HG03520 (cell line): ENCODE data around the gene TENT5C.

Source experiments
- ATAC-seq: cut with Tn5 transposase; IDR thresholded peaks from one replicate; pipeline ENCODE4 v1.9.1; 2021; ENCODE audit warnings: mild to moderate bottlenecking, moderate library complexity; ENCODE audit not compliant: unreplicated experiment

The TENT5C gene

DNA sequence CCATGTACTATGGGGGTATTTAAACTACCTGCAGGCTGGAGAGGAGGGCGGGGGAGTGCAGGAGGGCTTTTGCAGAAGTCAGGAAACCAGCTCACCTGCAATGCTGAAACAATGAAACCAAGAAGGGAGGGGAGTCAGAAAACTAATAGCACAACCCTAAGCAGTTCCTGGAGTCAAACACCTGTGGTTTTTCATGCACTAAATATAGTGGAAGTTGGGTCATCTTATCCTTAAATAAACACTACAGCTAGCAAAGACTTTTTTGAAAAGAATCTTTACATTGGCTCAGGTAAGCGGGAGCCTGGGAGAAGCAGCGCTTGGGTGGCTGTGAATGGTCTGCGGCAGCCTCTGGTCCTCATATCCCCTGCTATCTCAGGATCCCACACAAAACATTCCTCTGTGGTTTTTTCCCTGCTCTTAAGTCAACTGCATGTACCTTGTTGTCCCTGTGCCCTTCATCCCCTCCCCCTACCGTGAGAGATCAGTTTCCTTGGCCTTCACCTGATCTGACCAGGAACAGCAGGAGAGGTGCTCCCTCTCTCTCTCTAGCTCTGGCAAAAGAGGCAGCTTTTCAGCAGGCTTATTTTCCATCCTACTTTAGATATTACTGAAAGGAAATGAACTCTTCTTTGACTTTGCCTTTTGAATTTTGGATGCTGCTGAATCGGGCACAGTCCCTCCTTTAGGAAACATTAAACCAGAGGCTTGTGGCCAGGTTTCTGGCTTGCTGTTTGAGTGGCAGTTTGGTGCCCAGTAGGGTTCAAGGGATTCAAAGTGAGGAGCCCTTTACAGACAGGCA is 26.6 kb downstream of the TENT5C start:
- no peak for ATAC-seq

DNA sequence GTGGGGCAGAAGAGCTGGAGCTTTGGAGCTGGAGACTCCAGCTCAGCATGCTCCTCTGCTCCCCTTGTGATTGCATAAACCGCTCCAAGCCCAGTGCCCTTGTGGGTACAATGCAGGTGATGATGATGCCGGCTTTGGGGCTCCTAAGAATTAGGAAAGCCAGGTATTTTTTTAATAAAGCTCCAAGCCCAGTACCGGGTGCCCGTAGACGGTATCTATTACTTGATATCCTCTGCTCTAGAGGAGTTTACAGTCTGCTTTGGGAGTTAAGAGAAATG is 27.2 kb downstream of the TENT5C start:
- no peak for ATAC-seq

DNA sequence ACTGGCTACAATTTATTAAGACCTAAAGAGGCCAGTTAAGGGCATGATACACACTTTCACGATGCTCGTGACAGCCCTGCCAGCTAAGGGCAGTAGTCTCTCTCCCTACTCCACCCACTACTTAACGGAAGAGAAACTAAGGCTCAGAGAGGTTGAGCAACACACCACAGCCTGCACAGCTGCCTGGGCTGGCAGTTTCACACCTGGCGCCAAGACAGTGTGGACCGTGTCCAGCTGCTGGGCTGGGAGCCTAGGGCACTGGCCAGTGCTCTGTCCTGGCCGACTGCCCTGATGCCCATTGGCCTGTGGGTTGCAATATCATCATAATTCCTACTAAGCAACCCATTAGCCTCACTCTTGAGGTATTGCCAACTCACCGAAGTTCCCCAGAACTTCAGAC is 27.6 kb downstream of the TENT5C start:
- no peak for ATAC-seq

DNA sequence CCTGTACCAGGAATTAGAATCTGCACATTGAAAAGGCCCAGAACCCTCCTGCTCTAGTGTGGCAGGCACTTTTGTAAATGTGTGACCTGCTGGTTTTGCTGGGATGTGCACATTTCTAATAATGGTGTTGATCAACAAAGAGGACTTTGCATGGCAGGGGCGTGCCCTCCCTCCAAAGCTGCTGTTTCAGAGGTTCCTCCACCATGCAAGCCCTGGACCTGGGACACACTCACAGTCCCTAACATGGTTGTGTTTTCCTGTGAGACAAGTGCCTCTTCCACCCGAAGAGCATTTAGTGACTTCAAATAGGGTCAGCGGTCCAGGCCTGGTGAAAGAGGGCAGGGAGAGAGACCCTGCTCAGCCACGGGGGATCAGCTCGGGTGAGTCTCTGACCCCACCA is 28.1 kb downstream of the TENT5C start:
- no peak for ATAC-seq

DNA sequence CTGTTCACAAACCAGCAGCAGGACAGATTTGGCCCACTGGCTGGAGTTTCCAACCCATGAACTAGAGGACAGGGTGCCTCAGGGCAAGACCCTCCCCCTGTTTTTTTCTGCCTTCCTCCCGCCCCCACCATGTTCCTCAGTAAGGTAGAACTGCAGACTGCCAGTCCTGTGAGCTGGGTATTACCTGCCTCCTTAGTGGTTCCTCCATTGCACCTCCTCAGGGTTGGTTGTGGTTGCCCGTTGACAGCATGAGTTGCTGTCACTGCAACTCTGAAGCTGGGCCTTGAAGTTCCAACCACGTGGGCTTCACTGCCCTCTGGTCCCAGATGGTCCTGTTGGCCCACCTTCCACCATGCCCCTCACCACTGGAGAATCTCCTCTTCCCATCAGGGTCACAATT is 28.8 kb downstream of the TENT5C start:
- no peak for ATAC-seq

DNA sequence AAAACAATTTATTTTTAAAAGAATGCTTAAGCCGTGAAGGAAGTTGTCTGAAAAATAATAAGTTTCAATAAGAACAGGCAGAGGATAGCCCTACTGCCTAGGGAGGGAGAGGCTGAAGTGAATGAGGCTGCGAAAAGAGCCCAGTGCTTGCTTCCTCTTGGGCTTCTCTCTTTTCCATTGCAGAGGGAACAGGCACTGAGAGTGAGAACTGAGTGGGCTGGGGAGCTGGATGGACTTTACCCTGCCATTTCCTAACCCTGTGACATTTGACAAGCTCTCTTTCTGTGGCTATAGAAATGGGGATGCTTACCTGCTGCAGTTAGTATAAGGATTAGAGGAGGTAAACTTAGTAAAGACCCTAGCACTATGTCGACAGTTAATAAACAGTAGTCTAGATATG is 30.0 kb downstream of the TENT5C start:
- no peak for ATAC-seq

DNA sequence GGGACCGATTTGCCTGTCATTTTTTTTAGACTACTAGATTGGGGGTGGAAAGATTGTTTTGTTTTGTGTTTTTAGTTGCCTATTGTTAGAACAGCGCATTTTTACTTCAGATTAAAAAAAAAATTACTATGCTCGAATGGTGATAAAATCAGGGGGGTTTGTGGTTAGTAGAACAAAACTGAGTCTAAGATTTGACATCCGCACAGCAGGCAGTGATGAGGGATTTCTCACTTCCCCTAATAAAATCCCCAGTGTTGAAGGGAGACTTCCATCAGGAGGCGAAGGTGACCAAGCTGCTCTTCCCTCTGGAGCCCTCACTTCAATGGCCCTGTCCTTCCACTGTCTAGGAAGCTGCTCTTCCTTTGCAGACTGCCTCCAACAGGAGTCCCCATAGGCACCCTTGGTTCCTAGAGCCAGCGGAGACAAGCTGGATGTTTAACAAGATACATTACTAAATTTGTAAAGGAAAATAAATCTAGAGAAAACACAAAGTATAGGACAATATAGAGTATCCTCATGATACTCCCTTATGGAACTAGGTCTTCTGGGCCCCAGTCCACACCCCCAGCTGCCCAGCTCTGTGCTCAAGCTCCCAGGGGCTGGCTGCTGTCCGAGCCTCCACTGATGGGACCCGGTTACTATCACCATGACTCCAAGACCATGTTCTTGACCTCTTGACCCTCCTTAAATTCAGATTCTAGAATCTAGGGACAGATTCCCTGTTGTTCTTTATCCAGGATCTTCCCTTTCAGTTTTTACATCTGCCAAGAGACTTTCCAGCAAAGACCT is 31.0 kb downstream of the TENT5C start:
- no peak for ATAC-seq

DNA sequence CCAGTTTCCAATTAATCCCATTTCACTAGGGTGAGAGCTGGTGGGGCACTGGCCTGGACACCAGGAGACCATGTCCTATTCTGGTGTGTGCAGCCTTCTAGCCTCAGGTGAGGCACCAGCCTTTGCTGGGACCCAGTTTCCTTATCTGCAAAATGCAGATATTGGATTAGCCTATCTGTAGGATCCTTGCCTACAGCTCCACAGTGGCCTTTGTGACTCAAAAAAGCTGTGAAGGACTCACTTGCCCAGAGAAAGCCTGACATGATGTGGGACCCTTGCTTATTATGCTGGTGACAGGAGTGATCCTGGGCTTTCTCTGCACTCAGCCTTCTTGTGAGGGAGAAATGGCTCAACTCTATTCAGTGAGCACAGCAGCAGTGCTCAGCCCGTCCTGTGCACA is 32.3 kb downstream of the TENT5C start:
- no peak for ATAC-seq

DNA sequence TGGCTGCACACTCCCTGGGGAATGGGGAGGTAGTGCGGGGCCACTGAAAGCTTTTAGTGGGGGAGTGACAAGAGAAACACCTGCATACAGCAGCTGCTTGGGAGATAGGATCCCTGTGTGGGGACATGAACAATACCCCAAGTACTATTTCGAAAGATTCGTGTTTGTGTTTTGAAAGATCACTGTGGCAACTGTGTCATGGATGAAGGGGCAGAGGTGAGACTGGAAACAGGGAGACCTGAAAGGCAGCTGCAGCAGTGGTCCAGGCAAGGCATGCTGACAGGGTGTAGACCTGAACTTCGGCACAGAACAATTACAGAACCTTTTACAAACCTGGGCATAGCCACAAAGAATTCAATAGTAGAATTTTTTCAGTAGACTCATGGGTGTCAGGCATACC is 32.9 kb downstream of the TENT5C start:
- ATAC-seq: no peak

DNA sequence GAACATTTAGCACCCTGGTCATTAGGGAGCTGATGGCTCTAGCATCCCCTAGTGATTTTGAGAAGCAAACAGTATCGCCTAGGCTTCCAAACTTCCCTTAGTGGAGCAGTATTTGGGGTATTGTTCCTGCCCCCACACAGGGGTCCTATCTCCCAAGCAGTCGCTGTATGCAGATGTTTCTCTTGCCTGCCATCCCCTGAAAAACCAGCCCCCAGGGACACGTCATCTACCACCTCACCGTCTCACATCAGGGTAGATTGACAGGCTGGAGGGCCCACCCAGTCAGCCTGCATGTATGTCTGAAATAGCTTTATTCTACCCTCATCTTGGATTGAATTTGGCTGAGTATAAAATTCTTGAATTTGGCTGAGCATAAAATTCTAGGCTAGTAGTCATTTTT is 33.9 kb downstream of the TENT5C start:
- ATAC-seq: no peak

DNA sequence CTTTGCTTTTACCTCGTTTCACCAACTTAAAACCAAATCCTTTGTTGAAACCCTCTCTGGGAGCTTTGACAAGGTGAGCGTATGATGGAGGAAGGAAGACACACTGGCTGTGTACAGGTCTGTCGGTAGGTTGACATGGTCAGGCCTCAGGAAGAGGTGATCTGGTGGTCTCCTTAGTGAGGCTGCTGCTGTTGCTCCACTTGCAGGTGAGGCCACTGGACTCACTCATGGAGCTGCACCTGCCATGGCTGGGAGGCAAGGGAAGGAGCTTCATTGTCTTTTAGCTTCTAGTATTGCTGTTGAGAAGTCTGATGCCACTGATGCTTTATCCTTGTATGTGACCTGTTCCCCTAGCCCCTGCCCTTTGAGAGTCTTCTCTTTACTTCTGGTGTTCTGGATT is 35.7 kb downstream of the TENT5C start:
- ATAC-seq: no peak

DNA sequence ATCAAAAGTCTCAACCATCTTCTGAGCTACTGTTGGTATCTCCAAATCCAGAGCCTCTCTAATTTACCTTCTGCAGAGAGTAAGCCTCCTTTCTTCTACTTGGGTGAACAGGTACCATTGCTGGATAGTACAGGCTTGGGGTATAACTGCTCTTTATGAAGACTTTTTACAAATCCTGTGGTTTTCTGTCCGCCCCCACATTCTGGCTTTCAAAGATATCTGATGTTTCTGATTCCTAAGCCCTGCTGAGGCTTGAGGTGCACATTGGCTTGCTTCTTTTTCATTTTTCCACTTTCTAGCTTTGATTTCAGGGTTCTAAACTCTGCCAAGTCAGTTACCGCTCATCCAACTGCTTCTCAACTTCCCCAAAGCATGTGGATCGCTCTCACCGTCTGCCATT is 37.1 kb downstream of the TENT5C start:
- ATAC-seq: no peak

DNA sequence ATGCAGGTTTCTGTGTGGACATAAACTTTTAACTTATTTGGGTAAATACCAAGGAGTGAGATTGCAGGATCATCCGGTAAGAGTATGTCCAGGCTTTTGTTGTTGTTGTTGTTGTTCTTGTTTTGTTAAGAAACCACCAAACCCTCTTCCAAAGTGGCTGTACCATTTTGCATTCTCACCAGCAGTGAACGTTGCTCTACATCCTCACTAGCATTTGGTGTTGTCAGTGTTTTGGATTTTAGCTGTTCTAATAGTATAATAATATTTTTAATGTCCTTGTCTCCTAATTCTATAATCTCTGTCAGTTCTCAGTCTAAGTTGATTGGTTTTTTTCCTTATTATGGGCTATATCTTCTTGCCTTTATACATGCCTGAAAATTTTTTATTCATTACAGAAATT is 37.8 kb downstream of the TENT5C start:
- no peak for ATAC-seq

DNA sequence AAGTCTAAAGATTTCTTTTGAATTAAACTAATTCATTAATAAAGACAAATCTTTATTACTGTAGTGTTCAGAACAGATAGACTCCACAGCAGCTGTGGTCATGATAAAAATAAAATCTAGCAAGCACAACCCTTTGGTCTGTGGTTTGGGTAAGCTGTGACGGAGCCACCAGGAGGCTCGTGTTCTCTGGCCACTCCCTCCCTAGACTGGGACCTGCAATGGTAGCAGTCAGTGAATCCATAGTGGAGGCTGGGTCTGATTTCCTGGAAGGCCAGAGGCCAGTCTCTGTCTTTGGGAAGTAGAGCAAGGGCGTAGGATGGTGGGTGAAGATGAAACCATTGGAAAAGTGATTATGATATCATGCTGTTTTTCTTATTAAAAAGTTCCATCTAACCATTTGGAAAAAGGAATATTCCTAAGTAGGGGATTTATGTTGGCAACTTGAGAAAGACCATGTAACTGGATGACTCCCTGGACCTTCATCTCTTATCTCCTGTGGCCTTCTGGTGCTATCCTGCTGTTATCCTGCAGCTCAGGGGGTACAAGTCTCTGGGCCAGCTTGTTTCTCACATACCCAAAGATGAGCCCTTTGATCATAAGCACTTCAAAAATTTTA is 39.0 kb downstream of the TENT5C start:
- peak; percentile 69 for ATAC-seq

DNA sequence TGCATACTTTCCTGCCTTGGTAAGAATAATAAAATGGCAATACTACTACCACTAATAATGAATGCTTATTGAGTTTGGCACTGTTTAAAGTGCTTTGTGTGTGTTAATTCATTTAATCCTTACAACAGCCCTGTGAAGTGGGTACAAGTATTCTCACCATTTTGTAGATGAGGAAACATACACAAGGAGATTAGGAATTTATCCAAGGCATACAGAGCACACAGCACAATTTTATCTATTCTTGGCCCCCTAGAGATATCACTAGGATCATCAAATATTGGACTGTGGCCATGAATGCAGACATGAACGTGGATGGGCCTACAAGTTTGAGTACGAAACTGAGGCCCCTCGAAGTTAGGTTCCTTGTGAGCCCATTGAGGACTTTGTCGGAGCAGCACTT is 39.5 kb downstream of the TENT5C start:
- ATAC-seq: no peak

DNA sequence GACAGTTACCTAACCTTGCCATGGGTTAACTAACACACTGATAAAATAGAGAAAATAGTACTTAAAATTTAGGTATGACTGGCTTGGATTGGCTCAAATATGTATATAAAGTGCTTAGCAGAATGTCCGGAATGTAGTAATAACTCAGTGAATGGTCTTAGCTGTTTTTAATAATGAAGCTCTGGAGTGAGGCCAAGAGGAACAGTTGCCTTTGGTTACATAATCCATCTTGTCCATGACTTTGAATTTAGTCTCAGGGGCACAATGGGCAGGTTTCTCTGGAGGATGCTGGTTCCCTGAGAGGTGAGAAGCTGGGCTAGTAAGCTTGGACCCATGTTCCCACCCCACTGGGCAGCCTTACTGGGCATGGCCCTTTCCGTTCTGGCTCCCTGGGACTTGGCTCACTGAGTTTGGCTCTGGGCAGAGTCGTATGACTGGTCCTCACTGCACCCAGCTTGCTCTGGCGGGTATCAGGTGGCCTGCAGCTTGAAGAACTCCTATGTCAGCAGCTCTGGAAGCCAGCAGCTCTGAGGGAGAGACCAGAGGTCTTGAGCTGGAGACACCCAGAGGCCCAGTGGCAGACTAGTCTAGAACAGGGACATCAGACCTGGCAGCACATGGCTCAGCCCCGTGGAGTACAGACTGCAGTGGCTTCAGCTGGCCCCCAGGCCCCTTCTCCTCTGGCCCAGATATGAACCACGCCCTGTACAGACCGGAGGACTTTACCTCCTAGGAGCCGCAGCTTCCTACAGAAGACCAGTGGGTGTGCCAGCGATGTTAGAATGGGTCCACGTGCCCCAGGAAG is 40.4 kb downstream of the TENT5C start:
- ATAC-seq: no peak

DNA sequence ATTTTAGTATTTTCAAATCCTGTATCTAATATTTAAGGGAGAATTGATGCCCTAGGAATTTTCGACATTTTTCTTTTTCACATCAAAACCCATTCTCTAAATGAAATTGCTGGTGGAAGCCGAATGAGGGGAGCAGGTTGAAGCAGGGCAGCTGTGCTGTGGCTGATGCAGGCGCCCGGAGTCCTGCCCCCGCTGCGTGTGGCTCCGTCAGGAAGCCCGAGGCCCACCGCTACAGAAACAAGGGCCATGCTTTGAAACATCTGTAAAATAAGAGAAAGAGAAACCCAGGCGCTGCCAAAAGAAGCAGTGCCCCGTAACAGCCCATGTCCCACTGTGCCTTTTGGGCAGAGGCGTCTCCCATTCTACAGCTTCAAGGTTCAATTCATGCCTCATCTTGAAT is 41.1 kb downstream of the TENT5C start:
- ATAC-seq: no peak

DNA sequence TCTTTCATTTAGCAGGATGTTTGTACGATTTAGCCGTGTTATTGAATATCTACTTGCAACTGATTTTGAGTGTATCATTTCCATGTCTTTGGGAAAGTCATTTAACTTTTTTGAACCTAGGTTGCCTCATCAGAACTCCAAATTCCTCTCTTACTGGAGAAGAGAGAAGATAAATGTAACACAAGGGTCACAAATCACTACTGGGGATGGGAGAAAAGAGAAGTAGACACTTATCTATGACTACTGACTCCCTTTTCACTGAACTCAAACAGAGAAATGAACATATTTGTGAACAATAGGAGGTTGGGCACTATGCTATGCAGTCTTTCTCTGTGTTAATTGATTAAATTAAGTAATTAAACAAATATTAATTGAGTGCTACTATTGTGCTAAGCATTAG is 42.2 kb downstream of the TENT5C start:
- no peak for ATAC-seq

DNA sequence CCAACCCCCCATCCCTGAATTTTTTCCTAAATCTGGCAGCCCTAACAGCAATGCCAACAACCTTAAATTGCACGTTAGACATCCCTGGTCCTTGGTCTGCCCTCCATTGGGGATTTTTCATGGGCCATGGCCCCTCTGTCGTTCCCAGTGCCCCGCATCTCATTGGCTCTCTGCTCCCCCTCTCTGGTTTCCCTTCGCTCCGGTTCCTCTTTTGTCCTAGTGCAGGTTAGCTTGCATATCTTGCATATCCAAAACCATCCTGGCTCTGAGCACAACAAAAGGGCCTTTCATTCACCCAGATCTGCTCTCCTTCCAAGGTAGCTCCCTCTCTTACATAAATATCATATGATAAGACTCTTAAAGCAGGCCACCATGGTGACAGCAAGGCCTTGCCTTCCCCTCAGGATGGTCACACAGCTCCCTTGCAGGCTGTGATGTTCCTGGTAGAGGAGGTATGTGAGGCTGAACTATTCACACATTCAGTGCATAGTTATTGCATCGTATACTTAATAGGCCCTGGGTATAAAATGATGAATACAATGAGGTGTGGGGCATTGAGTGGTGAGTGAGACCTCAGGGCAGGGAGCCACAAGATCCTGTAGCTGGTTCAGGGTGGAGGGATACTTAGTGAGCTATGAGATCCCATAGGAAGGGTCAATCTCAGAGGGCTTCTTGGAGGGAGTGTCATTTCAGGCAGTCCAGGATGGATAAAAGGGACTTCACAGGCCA is 45.2 kb downstream of the TENT5C start:
- ATAC-seq: no peak

DNA sequence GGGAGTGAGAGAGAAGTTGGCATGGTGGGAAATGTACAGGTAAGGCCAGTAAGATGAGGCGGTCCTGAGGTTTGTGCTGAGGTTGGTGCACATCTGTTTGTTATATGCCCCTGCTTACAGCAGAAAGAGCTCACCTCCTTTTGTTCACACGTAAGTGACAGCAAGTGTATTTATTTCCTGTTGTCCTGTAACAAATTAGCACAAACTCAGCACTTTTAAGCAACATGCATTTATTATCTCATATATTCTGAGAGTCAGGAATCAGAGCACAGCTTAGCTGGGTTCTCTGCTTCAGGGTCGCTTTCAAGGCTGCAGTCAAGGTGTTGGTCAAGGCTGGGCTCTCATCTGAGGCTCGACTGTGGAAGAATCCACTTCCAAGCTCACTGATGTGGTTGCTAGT is 45.8 kb downstream of the TENT5C start:
- ATAC-seq: no peak

DNA sequence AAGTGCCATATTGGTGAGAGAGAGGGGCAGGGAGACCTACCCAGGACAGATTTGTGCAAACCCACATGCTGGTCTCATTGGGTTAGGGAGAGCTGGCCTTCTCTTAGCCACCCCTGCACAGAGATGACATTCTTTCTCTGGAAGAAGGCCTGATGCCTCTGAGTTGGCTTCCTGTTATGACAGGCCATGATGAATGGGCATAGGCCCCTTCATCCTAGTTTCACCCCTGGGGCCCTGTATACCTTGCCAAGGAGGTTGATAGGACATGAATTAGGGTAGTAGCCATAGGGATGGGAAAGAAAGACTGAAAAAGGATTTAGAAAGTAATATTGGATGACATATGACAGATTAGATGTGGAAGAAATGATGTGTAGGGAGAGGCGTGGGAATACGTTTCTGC is 46.6 kb downstream of the TENT5C start:
- ATAC-seq: no peak
